ENCODE measurements around the gene MACF1. TPM values are rescaled to one million over a fixed set of nuclear protein-coding genes. Genes with fewer than 3 reads are reported as not detected.

Gene MACF1
- total and polyA plus RNA-seq, 2 of the 13 experiments (the other 11 are each of a cell fraction or from before 2014, with no cell fraction given), result 36.7 to 65.4 TPM

- TF ChIP-seq, protein P1, sequence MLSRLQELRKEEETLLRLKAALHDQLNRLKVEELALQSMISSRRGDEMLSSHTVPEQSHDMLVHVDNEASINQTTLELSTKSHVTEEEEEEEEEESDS (CRISPR knock-in tag; IDR thresholded peaks at IDR 0.05; ENCODE audit: borderline replicate concordance), result no peak
- TF ChIP-seq PHB2 (IDR thresholded peaks at IDR 0.05; ENCODE audit: partially characterized antibody), result no peak
These were observed 113.6 kb downstream of the MACF1 start (continued) for GRCh38 chr1:39317910-39318633.

- Histone ChIP-seq H3K4me1 (ENCODE audit: insufficient read depth, low read length) (no peaks in the 10 kb centered on the region), H3K36me3 (replicated peaks in 1 of 2; ENCODE audit: control insufficient read depth in 1 of 2, insufficient read depth in 2 of 2, low read length in 2 of 2) (peaks cover 28 to 75% of the 10 kb centered on the region in 2 experiments), H4K20me1 (ENCODE audit: insufficient read depth, low read length) (no peaks in the 10 kb centered on the region), H3K27me3 (ENCODE audit: control insufficient read depth in 1 of 2, insufficient read depth in 2 of 2, low read length in 2 of 2) (no peaks in the 10 kb centered on the region), H3K79me2 (ENCODE audit: insufficient read depth, low read length) (no peaks in the 10 kb centered on the region), H3K27ac (ENCODE audit: extremely low read length, insufficient read depth, low read length) (no peak overlapping the region), H3K9me3 (ENCODE audit: low read length) (no peaks in the 10 kb centered on the region), H3K4me2 (ENCODE audit: low read depth, low read length) (no peak overlapping the region), H2AFZ (ENCODE audit: low read length) (no peak overlapping the region), H3K4me3 (replicated peaks in 1 of 3; ENCODE audit: insufficient read depth in 1 of 3, low read depth in 2 of 3, low read length in 3 of 3) (no peak overlapping the region), H3K9ac (ENCODE audit: insufficient read depth, low read depth, low read length) (no peak overlapping the region)
- CTCF ChIA-PET (ENCODE audit: low intra/inter-chr PET ratio, low total read pairs), result no interaction called here
- FAIRE-seq, result no peak
- no peak for DNase-seq (ENCODE audit: low spot score)
- no TSS peak for BruUV-seq (replicated peaks)
- intact Hi-C loops (cut with micrococcal nuclease; ENCODE audit: unreplicated experiment) (no loop called here), in situ Hi-C loops (cut with HindIII; ENCODE audit: extremely low pct_ligation_motif_present, low pct_unique_long_range_greater_than_20kb) (no loop called here)
- ATAC-seq, result no peak
- POLR2A ChIA-PET, result no interaction called here
- 97% methylated on average over 1 of the region's 1 CpG for WGBS (ENCODE audit: low lambda C conversion rate)
- TF ChIP-seq NFRKB (IDR thresholded peaks at IDR 0.05) (no peak), ZNF101 (CRISPR knock-in tag; IDR thresholded peaks at IDR 0.05; ENCODE audit: borderline replicate concordance, low read depth) (no peak), HCFC1 (IDR thresholded peaks at IDR 0.05; ENCODE audit: low read depth, low read length) (no peak), PHF8 (CRISPR knock-in tag; IDR thresholded peaks at IDR 0.05) (no peak), NR3C1 (CRISPR knock-in tag; IDR thresholded peaks at IDR 0.05) (no peak), SMARCC2 (IDR thresholded peaks at IDR 0.05) (no peak), RCOR2 (CRISPR knock-in tag; IDR thresholded peaks at IDR 0.05) (no peak), TSC22D2 (CRISPR knock-in tag; IDR thresholded peaks at IDR 0.05; ENCODE audit: borderline replicate concordance) (no peak), ZNF160 (CRISPR knock-in tag; IDR thresholded peaks at IDR 0.05) (no peak), HNRNPLL (IDR thresholded peaks at IDR 0.05; ENCODE audit: low read depth, low read length, poor library complexity, severe bottlenecking) (no peak)
- TF ChIP-seq, protein P2, sequence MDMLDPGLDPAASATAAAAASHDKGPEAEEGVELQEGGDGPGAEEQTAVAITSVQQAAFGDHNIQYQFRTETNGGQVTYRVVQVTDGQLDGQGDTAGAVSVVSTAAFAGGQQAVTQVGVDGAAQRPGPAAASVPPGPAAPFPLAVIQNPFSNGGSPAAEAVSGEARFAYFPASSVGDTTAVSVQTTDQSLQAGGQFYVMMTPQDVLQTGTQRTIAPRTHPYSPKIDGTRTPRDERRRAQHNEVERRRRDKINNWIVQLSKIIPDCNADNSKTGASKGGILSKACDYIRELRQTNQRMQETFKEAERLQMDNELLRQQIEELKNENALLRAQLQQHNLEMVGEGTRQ (IDR thresholded peaks at IDR 0.05; ENCODE audit: low read depth, low read length), result no peak
- TF ChIP-seq, protein P2 (CRISPR knock-in tag; IDR thresholded peaks at IDR 0.05; ENCODE audit: borderline replicate concordance), result no peak
- TF ChIP-seq, protein P3, sequence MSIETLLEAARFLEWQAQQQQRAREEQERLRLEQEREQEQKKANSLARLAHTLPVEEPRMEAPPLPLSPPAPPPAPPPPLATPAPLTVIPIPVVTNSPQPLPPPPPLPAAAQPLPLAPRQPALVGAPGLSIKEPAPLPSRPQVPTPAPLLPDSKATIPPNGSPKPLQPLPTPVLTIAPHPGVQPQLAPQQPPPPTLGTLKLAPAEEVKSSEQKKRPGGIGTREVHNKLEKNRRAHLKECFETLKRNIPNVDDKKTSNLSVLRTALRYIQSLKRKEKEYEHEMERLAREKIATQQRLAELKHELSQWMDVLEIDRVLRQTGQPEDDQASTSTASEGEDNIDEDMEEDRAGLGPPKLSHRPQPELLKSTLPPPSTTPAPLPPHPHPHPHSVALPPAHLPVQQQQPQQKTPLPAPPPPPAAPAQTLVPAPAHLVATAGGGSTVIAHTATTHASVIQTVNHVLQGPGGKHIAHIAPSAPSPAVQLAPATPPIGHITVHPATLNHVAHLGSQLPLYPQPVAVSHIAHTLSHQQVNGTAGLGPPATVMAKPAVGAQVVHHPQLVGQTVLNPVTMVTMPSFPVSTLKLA (IDR thresholded peaks at IDR 0.05), result no peak
These were observed 117.5 kb downstream of the MACF1 start for GRCh38 chr1:39321979-39322378.

All from HepG2 (cell line).